ENCODE measurements around the gene FAM174C.
"Not testable (repeated sequence)": the region's sequence is repeated elsewhere in the genome, so short reads cannot be mapped to it uniquely, and the experiment has no call there.

Gene FAM174C

GRCh38 chr19:1237754-1238368 lies 37.5 kb upstream of the FAM174C start, which contains the start of gene CBARP:
TSS of gene CBARP (minus strand) at chr19:1238005. CDS start at chr19:1236100, 1,905 bp downstream.
- peak; percentile 74 for DNase-seq

- DNase-seq: no peak
These were observed 36.7 kb upstream of the FAM174C start for GRCh38 chr19:1238369-1239303.

- no peak for DNase-seq
These were observed 35.9 kb upstream of the FAM174C start for GRCh38 chr19:1239420-1239795.

GRCh38 chr19:1239796-1240737 lies 35.3 kb upstream of the FAM174C start:
- DNase-seq: peak; percentile 97

GRCh38 chr19:1240925-1241324 lies 34.4 kb upstream of the FAM174C start:
- DNase-seq: no peak

- DNase-seq: peak; percentile 97
These were observed 33.8 kb upstream of the FAM174C start, which contains the start of gene ATP5F1D for GRCh38 chr19:1241417-1242095. TSS of gene ATP5F1D (plus strand) at chr19:1241751. CDS start at chr19:1241851, 100 bp downstream.

- DNase-seq: peak; percentile 94
These were observed 31.3 kb upstream of the FAM174C start for GRCh38 chr19:1243768-1244692.

- DNase-seq: no peak
These were observed 30.5 kb upstream of the FAM174C start for GRCh38 chr19:1244693-1245451.

GRCh38 chr19:1245494-1246264 lies 29.7 kb upstream of the FAM174C start:
- no peak for DNase-seq

- DNase-seq: not testable (repeated sequence)
These were observed 28.9 kb upstream of the FAM174C start for GRCh38 chr19:1246265-1247087.

- DNase-seq: no peak
These were observed 27.6 kb upstream of the FAM174C start for GRCh38 chr19:1247748-1248138.

GRCh38 chr19:1248139-1248785 lies 27.1 kb upstream of the FAM174C start, which contains the start of gene MIDN:
TSS of gene MIDN (plus strand) at chr19:1248583. CDS start at chr19:1250297, 1,714 bp downstream.
- DNase-seq: peak; percentile 91

GRCh38 chr19:1248786-1249297 lies 26.5 kb upstream of the FAM174C start:
- DNase-seq: peak; percentile 94

GRCh38 chr19:1249298-1249989 lies 25.9 kb upstream of the FAM174C start:
- peak; percentile 97 for DNase-seq

GRCh38 chr19:1249990-1250436 lies 25.3 kb upstream of the FAM174C start:
- no peak for DNase-seq

GRCh38 chr19:1250437-1251260 lies 24.7 kb upstream of the FAM174C start:
- peak; percentile 81 for DNase-seq
